DLD1 (cell line): ENCODE results near the gene DAND5.
"Not testable (repeated sequence)": the region's sequence is repeated elsewhere in the genome, so short reads cannot be mapped to it uniquely, and the experiment has no call there.

ENCODE experiments used
- in situ Hi-C: cut with HindIII; loops from 2 replicates; pipeline ENCODE4 v1.10.0; 2017; ENCODE audit warnings: low sequenced_read_pairs

DAND5 gene

GRCh38 chr19:12965017-12965811, 4.2 kb upstream of the DAND5 start:
- in situ Hi-C loops, result no loop called here

GRCh38 chr19:12965812-12966135, 3.6 kb upstream of the DAND5 start:
- in situ Hi-C loops, result no loop called here

DNA sequence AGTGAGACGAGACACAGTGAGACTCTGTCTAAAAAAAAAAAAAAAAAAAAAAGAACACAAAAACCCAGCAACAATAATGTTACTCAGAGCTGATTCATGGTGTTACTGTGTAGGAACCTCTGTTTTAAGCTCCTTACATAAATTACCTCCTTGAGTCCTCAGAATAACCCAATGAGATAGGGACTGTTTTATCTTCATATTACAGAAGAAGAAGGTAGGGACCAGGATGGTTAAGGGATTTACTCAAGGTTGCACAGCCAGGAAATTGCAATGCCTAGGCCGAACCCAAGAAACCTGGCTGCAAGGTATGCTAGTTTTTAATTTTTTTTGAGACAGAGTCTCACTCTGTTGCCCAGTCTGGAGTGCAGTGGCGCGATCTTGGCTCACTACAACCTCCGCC, 1.5 kb upstream of the DAND5 start:
- in situ Hi-C loops, result no loop called here

GRCh38 chr19:12970070-12970820, 869 bp downstream of the DAND5 start:
- in situ Hi-C loops, result no loop called here

- in situ Hi-C loops, result no loop called here
Observed at GRCh38 chr19:12973236-12973635, 3.9 kb downstream of the DAND5 start.

DNA sequence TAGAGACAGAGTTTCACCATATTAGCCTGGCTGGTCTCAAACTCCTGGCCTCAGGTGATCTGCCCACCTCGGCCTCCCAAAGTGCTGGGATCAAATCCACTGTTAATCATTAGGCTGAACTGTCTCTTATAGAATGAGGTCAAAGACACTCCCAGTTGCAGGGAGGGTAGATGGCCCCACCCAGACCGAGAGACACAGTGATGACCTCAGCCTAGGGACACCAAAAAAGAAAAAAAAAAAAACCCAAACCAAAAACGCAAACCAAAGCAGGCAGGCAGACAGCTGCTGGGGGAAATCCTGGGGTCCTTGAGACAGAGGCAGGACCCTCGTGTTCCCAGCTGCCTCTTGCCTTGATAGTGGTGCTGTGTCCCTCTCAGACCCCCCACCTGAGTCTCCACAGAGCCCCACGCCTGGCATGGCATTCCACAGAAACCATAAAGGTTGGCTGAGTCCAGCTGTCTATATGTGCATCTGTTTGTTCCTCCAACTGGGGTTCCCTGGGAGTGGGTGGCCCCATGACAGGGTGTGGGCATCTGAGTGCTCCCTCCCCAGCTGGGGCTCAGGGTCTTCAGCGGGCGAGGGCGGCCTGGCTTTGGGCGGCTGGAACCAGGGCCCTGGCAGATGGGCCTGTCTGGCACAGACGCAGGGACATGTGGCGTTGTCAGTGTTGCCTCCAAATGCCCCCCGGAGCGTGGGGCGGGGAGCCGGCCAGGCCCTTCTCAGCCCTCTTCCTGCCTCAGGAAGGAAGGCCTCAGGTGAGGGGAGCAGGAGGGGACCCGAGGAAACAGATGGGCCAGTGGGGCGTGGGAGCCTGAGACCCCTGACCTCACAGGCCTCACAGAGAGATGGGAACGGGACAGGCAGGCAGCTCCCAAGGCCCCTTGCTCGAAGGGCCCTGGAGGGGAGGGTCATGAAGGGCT, 5.2 kb downstream of the DAND5 start:
- in situ Hi-C loops, result no loop called here

GRCh38 chr19:12975221-12975741, 5.9 kb downstream of the DAND5 start:
- in situ Hi-C loops, result no loop called here

DNA sequence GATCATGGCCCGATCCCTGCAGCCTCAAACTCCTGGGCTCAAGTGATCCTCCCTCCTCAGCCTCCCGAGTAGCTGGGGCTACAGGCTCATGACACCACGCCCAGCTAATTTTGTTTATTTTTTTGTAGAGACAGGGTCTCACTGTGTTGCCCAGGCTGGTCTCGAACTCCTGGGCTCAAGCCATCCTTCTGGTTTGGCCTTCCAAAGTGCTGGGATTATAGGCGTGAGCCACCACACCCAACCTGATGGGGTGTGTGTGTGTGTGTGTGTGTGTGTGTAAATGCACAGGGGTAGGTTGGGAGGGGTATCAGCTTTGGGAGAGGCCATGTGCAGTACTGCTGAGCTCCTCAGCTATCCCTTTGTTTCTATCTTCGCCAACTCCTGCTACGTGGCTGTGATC, 6.7 kb downstream of the DAND5 start:
- in situ Hi-C loops, result not testable (repeated sequence)

- in situ Hi-C loops, result no loop called here
Observed at GRCh38 chr19:12979974-12980373, 10.6 kb downstream of the DAND5 start.

DNA sequence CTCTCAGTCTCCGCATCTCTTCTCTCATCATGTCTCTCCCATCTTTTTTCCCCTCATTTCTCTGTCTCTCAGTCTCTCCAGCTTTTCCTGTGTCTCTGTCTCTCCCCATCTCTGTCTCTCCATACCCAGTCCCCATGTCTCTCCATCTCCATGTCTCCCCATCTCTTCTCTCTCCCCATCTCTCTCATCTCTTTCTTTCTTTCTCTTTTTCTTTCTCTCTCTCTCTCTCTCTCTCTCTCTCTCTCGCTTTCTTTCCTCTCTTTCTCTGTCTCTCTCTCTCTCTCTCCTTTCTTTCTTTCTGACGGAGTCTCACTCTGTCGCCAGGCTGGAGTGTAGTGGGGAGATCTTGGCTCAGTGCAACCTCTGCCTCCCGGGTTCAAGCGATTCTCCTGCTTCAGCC, 13.3 kb downstream of the DAND5 start:
- in situ Hi-C loops, result no loop called here

- in situ Hi-C loops, result no loop called here
Observed at GRCh38 chr19:12983091-12983490, 13.7 kb downstream of the DAND5 start.

- in situ Hi-C loops, result no loop called here
Observed at GRCh38 chr19:12983542-12984142, 14.3 kb downstream of the DAND5 start.

- in situ Hi-C loops, result no loop called here
Observed at GRCh38 chr19:12984143-12984627, 14.8 kb downstream of the DAND5 start.

GRCh38 chr19:12984683-12985048, 15.3 kb downstream of the DAND5 start:
- in situ Hi-C loops, result no loop called here

GRCh38 chr19:12985049-12985776, 15.8 kb downstream of the DAND5 start:
- in situ Hi-C loops, result no loop called here

GRCh38 chr19:12986726-12987125, 17.4 kb downstream of the DAND5 start:
- in situ Hi-C loops, result no loop called here

- in situ Hi-C loops, result no loop called here
Observed at GRCh38 chr19:12987190-12987589, 17.8 kb downstream of the DAND5 start.

GRCh38 chr19:12987781-12988180, 18.4 kb downstream of the DAND5 start:
- in situ Hi-C loops, result no loop called here

DNA sequence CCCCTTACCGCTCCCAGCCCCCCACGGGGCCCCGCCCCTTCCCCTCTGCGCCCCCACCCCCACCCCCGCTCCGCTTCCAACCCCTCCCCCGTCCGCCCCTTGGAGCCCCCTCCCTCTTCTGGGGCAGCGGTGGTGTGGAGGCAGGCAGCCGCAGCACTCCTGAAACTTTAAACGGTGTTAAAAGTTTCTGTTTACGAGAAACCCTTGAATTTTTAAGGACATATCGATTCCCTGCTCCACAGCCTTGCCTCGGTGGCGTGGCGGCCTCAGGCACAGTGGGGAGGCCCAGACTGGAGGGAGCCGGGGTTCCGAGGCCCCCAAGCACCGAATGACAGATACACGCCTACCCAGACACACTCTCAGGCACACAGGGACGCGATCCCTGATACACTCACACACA, 21.1 kb downstream of the DAND5 start:
- in situ Hi-C loops, result no loop called here

DNA sequence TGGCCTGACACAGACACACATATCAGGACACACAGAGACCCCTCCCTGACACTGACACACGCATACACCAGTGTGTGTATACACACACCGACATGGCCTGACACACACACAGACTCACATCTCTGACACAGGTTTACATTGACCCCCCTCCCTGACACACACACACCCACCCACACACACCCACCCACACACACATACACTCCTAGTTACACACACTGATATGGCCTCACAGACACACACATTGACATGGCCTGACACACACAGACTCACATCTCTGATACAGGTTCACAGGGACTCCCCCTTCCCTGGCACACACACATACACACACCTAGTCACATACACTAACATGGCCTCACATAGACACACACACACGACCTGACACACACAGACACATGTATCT, 21.5 kb downstream of the DAND5 start:
- in situ Hi-C loops, result no loop called here
